GM18867 (cell line): ENCODE measurements around the gene GALNT17.

Experiments used
- ATAC-seq: cut with Tn5 transposase; IDR thresholded peaks from one replicate; pipeline ENCODE4 v1.9.1; 2021; ENCODE audit warnings: mild to moderate bottlenecking, moderate library complexity; ENCODE audit not compliant: unreplicated experiment

The GALNT17 gene

GRCh38 chr7:71329030-71329660 lies 197.2 kb downstream of the GALNT17 start:
- ATAC-seq, result no peak

- ATAC-seq, result peak; percentile 83
Observed at GRCh38 chr7:71332207-71332606, 200.3 kb downstream of the GALNT17 start.

DNA sequence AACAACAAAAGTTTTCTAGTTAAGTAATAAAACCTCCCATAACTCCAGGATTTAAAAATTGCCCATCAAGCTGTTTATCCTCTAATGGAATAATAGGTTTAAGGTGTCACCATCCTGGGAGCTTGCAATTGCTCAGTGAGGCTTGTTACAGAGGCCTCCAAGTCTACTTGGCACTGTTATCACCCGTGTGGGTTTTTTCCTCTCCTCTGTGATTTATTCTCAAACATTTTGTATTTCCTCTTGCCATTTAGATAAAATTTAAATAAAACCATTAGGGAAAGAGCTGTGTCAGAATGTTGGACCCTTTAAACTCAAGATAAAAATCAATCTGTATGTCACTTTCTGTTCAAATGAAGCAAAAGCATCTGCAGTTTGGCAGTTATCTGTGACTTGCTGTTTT lies 202.6 kb downstream of the GALNT17 start:
- no peak for ATAC-seq

DNA sequence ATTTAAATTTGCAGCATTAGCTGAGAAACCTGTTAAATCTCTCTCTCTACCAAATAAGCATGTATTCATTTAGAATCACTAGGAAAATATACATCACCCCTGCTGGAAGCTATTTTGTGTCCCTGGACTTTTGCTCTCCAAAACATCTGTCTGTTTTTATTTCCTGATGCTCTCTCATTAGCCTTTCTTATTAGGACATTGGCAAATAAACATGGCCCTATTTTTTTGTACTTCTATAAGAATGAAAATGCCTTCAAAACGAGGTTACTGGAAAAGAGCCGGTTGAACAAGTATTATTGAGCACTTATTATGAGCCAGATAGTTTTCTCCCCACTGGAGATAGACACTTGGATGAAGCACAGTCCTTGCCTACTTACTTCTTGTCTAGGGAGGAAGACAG lies 206.9 kb downstream of the GALNT17 start:
- ATAC-seq, result no peak

DNA sequence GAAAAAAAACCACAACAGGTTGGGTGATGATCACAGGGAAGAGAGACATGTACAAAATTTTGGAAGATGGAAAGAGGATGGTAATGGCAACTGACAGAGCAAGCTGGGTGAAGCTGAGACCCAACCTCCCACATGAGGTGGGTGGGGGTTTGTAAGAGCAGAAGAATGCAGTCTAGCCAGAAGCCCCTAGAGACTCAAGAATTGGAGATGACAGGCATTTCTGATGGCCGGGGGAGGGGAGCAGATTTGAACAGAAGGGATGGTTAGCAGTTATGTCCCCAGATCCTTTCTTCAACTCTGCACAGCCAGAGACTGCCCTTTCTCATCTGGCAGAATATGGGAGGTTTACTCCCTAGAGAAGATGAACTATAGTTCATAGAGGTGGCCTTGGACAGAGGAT lies 208.0 kb downstream of the GALNT17 start:
- no peak for ATAC-seq

GRCh38 chr7:71342202-71342601 lies 210.3 kb downstream of the GALNT17 start:
- ATAC-seq, result no peak

GRCh38 chr7:71343039-71343438 lies 211.1 kb downstream of the GALNT17 start:
- no peak for ATAC-seq

DNA sequence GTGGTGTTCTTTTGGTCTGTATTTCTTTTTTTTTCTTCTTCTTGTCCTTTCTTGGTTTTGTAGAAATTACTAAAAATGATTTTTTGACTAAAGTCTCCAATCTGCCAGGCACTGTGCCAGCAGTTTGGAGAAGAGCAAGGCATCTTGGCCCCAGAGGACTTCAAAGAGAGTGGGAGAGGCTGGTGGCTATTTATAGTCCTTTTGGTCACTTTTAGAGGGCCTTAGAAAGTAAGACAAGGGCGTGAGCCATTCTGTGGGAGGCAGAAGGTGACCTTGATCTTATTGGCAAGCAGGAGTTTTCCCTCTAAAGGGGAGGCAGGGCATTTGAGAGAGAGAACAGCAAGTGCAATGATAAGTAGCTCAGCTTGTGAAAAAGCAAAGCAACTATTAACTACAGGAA lies 211.9 kb downstream of the GALNT17 start:
- ATAC-seq, result no peak

- ATAC-seq, result no peak
Observed at GRCh38 chr7:71345117-71345884, 213.4 kb downstream of the GALNT17 start.

DNA sequence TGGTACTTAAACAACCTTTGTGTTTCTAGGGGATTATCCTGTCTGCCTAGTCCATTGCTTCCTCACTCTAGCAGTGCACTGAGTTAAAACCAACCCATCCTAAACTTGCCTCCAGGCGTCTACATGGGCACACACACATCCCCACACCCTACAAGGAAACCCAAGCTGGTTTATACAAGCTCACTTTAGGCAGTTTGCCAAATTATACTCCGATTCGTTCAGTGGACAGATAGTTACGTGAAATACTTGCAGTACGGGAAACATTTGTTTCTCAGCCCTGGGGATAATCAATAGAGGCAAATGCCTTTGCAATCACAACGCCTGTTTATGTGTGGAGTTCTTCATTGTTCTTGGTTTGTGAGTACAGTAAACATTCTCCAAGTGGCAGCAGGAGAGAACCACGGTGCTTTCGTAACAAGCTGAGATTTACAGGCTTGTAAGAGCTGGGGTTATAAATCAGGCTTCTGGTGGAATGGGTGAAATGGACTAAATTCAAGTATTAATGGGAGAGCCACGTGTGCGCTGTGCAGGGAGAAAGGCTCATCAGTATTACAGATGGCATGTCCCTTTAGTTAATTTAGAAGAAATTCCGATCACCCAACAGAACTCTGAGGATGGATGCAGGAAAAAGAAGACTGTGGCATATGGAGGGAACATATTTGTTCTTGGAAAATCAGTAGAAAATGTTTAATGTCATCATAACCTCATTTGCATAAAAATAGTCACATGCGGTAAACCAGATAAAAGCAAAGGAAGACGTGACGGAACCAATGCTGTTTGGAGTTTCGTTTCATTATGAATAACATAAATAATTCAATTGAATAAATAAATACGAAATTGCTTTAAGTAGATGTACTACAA lies 217.1 kb downstream of the GALNT17 start:
- no peak for ATAC-seq

GRCh38 chr7:71349682-71350481 lies 217.9 kb downstream of the GALNT17 start:
- ATAC-seq, result no peak

DNA sequence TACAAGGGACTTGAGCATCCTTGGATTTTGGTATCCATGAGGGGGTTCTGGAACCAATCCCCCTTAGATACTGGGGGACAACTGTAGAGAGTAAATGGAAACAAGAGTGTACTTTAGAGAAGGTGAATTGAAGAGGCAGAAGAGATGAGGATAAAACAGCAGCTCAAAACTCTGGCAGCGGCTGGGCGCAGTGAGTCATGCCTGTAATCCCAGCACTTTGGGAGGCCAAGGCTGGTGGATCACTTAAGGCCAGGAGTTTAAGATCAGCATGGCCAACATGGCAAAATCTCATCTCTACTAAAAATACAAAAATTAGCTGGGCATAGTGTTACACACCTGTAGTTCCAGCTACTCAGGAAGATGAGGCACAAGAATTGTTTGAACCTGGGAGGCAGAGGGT lies 218.7 kb downstream of the GALNT17 start:
- ATAC-seq, result no peak

- no peak for ATAC-seq
Observed at GRCh38 chr7:71354716-71355115, 222.8 kb downstream of the GALNT17 start.

DNA sequence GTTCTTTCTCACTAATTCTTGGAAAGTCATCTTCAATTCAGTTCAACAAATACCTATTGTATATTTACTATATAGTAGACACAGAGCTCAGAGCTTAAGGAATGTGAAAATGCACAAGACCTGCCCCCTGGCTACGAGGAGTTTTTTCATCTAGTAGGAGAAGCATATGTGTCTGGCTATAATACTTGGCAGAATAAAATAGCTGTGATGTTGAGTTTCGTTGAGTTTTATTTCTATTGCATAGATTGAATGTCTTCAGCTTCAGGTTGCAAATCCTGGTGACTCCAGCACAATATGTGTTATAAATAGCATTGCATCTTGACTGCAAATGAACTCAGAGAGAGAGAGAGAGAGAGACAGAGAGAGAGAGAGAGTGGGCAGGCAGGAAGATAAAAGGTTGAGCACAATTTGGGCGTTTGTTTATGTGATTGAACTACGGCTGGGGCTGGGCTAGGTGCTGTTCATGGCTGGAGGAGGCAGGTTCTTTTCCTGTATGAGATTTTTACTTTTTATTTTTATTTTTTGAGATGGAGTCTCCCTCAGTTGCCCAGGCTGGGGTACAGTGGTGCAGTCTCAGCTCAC lies 229.6 kb downstream of the GALNT17 start:
- no peak for ATAC-seq

DNA sequence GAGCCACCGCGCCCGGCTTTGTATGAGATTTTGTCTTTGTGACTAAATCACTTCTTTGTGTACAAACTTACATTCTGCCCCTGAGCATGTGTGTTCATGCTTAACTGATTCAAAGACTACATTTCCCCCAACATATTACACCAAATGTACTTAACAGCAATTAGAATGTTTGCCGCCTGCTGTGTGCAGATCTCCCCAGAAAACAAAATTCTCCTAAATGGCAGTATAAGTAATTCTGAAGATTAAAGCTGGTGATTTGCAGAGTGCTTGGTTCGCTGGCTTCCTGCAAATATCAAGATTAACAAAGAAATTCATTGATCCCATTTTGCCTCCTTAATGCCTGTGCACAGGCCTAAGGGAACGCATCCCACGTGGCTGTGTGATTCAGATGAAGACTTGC lies 230.3 kb downstream of the GALNT17 start:
- ATAC-seq, result no peak

DNA sequence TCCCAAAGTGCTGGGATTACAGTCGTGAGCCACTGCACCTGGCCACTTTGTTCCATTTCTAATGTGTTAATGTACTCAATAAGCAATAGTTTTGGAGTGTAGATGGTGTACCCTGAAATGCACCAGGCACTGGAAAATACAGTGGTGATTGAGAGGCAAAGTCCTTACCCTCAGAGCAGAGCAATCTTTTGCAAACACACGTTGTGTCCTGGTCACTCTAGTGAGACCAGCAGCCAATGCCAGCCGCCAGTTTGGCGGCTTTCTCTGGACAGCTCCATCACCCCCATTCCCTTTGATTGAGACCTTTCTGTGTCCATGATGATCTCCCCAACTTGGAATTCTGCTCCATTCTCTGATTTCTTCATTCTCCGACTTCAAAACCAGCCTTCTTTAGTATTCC lies 231.3 kb downstream of the GALNT17 start:
- ATAC-seq, result no peak

DNA sequence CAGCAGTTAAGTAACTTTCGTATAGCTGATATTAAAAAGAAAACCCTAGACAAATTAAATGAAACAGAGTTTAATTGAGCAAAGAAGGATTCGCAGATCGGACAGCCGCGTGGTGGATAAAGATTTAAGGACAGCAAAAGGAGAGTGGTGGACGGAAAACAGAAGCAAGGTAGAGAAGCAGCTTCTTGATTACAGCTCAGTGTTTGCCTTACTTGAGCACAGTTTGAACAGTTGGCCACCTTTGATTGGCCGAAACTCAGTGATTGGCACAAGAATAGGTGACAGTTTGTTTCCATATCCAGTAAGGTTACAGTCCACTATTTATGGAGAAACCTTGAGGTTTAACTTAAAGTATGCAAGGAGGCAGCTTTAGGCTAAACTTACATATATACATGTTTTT lies 231.7 kb downstream of the GALNT17 start:
- no peak for ATAC-seq

GRCh38 chr7:71364551-71364950 lies 232.6 kb downstream of the GALNT17 start:
- no peak for ATAC-seq

- ATAC-seq, result no peak
Observed at GRCh38 chr7:71372991-71373390, 241.0 kb downstream of the GALNT17 start.

DNA sequence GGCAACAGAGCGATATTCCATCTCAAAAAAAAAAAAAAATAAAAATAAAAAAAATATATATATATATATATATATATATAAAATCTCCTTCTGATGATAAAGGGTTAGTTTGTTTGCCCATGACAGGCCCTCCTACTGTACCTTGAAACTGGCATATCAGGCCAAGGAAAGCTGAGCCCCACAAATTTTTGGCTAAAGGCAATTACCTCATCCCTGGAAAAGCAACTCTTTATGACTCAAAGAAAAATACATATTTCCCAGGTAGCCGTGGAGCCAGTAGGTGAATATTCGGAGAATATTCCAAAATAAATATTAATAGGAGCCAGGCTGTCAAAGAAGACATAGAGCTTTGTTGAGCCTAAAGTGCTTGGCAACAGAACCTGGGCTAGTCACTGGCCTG lies 245.1 kb downstream of the GALNT17 start:
- ATAC-seq, result no peak

GRCh38 chr7:71377469-71377868 lies 245.5 kb downstream of the GALNT17 start:
- ATAC-seq, result no peak
